ENCODE measurements around the gene MFSD6L.

Gene MFSD6L

DNA sequence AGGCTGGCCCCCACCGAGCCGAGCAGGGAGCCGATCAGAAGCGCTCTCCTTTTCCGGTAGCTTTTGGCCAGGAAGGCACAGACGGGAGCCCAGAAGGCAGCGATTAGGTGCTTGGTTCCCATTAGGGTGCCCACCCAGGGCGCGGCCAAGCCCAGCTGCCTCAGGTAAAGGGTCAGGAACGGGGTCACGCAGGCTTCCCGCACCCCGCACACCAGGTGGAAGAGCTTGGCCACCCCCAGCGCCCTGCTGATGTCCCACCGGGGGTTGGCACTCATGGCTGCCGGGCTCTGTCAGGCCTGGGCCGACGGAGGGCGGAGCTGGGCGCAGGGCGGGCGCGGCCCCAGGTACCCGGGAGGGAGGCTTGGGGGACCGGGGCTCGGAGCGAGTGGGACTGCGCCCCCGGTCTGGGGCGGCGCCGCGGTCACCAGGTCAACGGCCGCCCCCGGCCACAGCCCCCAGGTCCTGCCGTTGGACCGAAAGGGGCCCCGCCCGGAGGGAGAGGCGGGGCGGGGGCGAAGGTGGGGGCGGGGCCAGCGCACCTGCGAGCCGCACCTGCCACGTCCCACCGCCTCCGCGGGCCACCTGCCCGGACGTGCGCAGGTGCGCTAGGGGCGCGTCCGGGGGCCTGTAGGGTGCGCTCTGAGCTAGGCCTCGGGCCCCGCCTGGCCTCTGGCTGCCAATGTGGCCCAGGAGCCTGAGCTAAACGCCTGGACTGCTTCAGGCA lies at the start of gene MFSD6L:
Gene MFSD6L (minus strand): TSS at position 520 of the 724 bp plus-strand sequence. CDS start 245 bp downstream, at position 275.
- in situ Hi-C loops (cut with HindIII; ENCODE audit: low sequenced_read_pairs) = no loop called here

DNA sequence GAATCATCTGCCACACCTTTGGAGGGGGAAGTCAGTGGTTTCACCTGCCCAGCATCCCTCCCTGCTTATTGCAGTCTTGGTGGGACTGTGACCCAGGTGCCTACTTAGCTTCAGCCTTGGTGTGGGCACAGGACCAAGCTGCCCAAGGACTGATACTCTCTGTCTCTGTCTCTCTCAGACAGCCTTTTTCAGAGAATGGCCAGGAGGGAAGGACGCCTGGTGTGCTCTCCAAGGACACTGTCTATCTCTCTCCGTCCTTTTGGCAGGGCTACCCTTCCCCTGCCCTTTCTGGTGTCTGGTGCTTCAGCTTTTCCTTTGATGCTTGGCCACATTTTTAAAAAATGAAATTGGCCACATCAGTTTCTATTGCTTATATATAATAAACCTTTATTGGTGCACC lies 48.7 kb upstream of the MFSD6L start:
- in situ Hi-C loops (cut with HindIII; ENCODE audit: low sequenced_read_pairs) = no loop called here

DNA sequence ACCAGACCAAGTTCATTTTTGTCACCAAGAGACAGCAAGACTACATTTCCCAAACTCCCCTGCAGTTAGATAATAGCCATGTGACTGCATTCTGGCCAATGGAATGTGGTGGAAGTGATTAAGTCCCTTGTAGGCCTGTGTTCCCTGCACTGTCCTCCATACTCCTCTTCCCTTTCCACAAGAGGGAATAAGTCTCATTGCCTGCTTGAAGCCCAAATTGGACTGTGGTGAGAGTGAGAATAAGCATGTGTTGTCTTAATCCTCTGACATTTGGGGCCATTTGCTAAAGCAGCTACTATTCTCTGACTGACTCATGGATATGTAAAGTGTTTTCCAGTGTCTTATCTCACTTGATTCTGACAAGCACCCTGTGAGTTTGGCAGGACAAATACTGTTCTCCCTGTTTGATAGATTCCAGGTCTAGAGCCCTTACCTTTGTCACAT lies 47.6 kb upstream of the MFSD6L start:
- in situ Hi-C loops (cut with HindIII; ENCODE audit: low sequenced_read_pairs) = no loop called here

GRCh38 chr17:8844229-8845218 lies 45.4 kb upstream of the MFSD6L start:
- in situ Hi-C loops (cut with HindIII; ENCODE audit: low sequenced_read_pairs) = no loop called here

GRCh38 chr17:8843344-8843743 lies 44.2 kb upstream of the MFSD6L start:
- in situ Hi-C loops (cut with HindIII; ENCODE audit: low sequenced_read_pairs) = no loop called here

GRCh38 chr17:8841844-8842243 lies 42.7 kb upstream of the MFSD6L start:
- in situ Hi-C loops (cut with HindIII; ENCODE audit: low sequenced_read_pairs) = no loop called here

DNA sequence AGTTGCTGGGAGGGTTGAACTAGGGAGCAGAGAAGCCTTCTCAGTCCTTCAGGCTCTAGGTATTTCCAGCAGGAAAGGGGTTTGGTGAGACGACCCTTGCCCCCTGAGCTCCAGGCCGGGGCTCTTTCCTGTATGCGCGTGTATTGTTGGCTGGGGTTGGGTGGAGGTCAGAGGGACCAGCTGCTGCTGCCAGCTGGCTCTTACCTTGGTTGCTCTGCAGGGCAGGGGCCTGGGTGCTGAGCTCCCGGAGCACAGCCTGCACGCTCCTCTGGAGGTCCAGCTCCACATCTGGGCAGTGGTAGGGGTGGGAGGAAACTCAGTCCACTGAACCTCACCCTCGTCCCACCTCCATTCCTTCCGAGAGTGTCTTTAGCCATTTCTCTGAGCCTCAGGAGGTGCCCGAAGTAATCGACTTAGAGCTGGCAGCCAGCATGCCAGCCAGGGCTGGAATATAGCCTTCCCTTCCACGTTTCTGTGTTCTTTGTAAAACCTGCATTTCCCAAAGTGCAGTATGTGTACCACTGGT lies 40.3 kb upstream of the MFSD6L start:
- in situ Hi-C loops (cut with HindIII; ENCODE audit: low sequenced_read_pairs) = no loop called here

DNA sequence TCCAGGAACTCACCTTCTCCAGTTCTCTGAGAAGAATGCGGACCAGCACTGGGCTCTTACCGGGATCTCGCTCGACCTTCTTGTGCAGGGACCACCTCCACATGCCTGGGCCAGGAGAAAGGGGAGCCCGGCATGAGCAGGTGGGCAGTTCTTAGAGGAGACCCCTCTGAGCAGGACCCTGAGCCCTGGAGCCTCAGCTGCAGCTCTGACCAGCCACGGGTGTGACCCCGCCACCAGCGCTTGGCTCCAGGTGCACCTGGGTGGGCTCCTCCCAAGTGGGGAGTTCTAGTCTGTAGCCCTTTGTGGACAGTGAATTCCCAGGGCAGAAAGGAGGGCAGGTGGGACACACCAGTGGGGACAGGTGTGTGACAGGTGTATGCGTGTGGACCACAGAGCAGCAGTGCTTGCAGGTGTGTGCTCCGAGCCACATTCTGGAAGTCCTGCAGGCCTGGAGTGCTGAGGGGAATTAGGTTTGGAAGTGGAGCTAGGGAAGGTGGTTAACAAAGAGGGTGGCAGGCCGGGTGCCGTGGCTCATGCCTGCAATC lies 39.5 kb upstream of the MFSD6L start:
- in situ Hi-C loops (cut with HindIII; ENCODE audit: low sequenced_read_pairs) = no loop called here

- in situ Hi-C loops (cut with HindIII; ENCODE audit: low sequenced_read_pairs) = no loop called here
These were observed 38.5 kb upstream of the MFSD6L start for GRCh38 chr17:8837563-8838075.

DNA sequence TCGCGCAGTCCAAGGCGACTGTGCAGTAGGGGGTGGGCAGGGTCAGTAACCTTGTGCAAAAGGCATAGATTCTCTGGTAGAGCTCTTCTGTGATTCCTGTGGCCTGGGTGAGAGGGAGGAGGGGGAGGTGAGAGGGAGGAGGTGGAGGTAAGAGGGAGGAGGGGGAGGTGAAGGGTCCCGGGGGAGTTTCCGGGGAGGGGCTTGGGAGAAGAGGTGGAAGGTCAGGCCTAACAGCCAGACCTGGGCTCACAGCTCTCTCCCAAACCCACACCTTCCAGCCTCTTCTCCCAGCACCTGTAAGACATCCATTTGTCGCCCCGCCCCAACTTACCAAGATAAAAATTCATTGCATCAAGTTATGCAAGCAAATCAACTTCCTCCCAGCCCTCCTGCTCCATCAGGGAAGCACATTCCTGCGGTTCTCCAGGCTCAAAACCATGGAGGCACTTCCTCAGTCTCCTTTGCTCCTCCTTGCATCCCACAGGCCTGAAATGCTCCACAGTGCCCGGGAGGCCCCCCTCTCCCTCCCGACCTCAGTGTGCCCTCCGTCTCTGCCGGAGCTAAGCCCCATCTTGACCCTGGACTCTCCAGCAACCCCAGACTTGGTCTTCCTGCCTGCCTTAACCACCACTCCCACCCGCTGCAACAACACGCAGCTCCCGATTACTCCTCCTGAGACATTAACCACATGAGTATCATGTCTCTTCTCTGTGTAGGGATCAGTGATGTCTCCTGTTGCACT lies 37.8 kb upstream of the MFSD6L start:
- in situ Hi-C loops (cut with HindIII; ENCODE audit: low sequenced_read_pairs) = no loop called here

- in situ Hi-C loops (cut with HindIII; ENCODE audit: low sequenced_read_pairs) = no loop called here
These were observed 36.6 kb upstream of the MFSD6L start for GRCh38 chr17:8835631-8836364.

DNA sequence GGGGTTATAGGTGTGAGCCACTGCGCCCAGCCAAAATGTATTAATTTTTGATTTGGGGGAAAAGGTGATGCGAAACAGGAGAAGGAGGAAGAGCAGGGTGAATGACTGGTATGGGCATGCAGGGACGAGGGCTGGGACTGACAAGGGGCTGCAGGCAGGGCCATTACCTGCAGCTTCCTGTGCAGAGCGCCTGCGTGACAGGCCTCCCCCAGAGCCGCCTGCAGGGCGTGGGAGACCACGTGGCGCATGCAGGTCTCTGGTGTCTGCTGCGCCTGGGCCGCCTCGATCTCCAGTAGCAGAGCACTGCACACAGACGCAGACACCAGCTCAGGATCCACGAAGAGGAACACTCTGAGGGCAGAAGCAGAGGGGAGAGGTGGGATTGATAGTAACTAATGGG lies 35.9 kb upstream of the MFSD6L start:
- in situ Hi-C loops (cut with HindIII; ENCODE audit: low sequenced_read_pairs) = no loop called here

DNA sequence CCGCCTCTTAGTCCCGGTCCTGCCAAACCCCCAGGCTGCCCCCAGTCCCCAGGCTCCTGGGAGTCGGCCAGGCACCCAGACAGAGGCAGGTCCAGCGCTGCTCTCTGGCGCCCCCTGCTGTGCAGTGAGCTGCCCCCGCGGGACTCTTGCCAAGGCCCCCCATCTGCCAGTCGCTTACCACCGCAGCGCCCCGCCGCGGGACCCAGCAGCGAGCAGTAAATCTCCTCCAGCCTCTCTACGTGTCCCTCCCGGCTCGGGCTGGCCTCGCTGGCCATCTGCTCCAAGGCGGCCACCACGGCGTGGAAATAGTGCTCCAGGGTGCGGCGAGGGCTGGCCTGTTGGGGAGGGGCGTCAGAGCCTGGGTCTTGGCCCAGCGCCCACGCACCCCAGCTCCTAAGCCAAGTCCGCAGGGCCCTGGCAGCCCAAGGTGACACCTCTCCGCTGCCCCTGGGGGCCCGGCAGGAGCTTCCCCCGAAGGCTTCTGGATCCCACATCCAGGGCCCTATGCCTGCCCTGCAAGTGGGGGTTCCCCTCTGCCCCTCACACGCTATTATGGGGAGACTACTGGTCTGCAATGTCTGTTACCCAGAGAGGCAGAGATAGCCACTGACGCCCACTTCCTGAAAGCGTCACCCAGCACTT lies 33.7 kb upstream of the MFSD6L start:
- in situ Hi-C loops (cut with HindIII; ENCODE audit: low sequenced_read_pairs) = no loop called here

DNA sequence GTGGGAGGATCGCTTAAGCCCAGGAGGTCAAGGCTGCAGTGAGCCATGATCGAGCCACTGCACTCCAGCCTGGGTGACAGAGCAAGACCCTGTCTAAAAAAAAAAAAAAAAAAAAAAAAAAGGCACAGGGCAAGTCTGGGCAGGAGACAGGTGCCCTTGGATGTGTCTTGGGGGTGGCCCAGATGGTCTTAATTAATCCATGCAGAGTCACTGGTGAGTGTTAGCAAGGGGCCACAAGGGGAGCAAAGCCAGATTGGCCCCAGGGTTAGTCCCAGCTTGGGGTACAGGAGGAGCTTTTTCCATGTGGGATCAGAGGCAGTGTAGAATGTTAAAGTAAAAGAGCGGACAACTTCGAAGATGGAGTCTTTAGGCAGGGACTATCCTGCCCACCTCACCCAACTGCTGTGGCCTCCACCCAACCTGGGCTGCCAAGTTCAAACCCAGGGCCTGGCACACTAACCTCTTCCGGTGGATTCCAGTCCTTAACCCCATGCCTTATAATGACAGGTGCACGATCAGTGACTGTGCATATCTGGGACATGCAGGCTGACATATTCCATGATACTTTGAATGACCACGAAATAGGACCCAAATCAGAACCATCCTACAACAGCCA lies 32.2 kb upstream of the MFSD6L start:
- in situ Hi-C loops (cut with HindIII; ENCODE audit: low sequenced_read_pairs) = no loop called here

GRCh38 chr17:8830141-8830540 lies 31.0 kb upstream of the MFSD6L start:
- in situ Hi-C loops (cut with HindIII; ENCODE audit: low sequenced_read_pairs) = no loop called here

GRCh38 chr17:8829036-8829941 lies 30.1 kb upstream of the MFSD6L start:
- in situ Hi-C loops (cut with HindIII; ENCODE audit: low sequenced_read_pairs) = no loop called here

DNA sequence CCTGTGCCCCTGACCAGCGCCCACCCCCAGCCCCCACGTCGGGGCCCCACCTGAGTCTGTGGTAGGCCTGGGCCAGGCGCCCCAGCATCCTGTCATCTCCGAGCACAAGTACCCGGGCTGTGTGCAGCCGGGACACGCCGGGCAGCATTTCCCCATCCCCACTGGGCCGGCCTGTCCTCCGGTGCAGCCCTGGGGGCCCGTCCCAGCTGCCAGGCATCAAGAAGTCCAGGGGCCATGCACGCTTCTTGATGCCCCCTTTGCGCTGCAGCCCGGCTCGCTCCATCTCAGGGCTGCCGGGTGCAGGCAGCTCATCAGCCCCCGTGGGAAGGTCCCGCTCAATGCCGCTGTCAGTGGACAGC lies 29.3 kb upstream of the MFSD6L start:
- in situ Hi-C loops (cut with HindIII; ENCODE audit: low sequenced_read_pairs) = no loop called here

All from DLD1 (cell line).